Tibial nerve (tissue), 4 donors: Measurements from ENCODE around the gene GPC6. TPM values are rescaled to one million over a fixed set of nuclear protein-coding genes. Genes with fewer than 3 reads are reported as not detected.

Experiments
- DNase-seq, 2 donors: peaks; one replicate each; pipeline ENCODE4 v3.0.0-alpha.2; 2019; ENCODE audit warnings: low spot score in 2 of 2
- H3K27ac ChIP-seq, 4 donors: fragments of 200-600 bp; sonication (generic) in 3 of 4; one replicate each; pipeline ENCODE4 v1.5.1; 2017 to 2019; ENCODE audit warnings: mild to moderate bottlenecking in 1 of 4
- H3K27me3 ChIP-seq, 2 donors: fragments of 200-600 bp; sonication (generic) in 1 of 2; one replicate each; pipeline versions ENCODE4 v1.5.1 to v1.6.0; 2017 to 2019
- H3K36me3 ChIP-seq, 3 donors: fragments of 200-600 bp; sonication (generic); one replicate each; pipeline ENCODE4 v1.5.1; 2018 to 2019
- H3K4me1 ChIP-seq, 4 donors: fragments of 200-600 bp; sonication (generic) in 3 of 4; one replicate each; pipeline ENCODE4 v1.5.1; 2017 to 2019
- H3K4me3 ChIP-seq, 4 donors: fragments of 200-600 bp; sonication (generic) in 3 of 4; one replicate each; pipeline ENCODE4 v1.5.1; 2017 to 2019; ENCODE audit warnings: mild to moderate bottlenecking in 1 of 4, moderate library complexity in 1 of 4
- H3K9me3 ChIP-seq, 4 donors: fragments of 200-600 bp; sonication (generic) in 3 of 4; one replicate each; pipeline ENCODE4 v1.5.1; 2017 to 2019
- CTCF ChIP-seq, 5 experiments: fragments of 200-600 bp in 3 of 5; fragments of 450-650 bp in 2 of 5; sonication (generic) in 3 of 5; IDR thresholded peaks; one replicate each; pipeline ENCODE4 v1.5.1; 2016 to 2019; ENCODE audit warnings: antibody characterized with exemption in 5 of 5, mild to moderate bottlenecking in 3 of 5, moderate library complexity in 2 of 5
- EP300 ChIP-seq, 2 donors: sonication (generic); formaldehyde crosslinking; IDR thresholded peaks; one replicate each; pipeline ENCODE4 v1.6.1; 2017; ENCODE audit warnings: antibody characterized with exemption in 2 of 2, mild to moderate bottlenecking in 1 of 2
- POLR2A ChIP-seq, 2 donors: fragments of 450-650 bp; IDR thresholded peaks; one replicate each; pipeline ENCODE4 v1.6.1; 2017; ENCODE audit warnings: antibody characterized with exemption in 2 of 2, mild to moderate bottlenecking in 2 of 2, moderate library complexity in 2 of 2
- WGBS, 2 donors: methylation state at CpG; one replicate each; pipeline ENCODE4 v1.1.5; 2018; 5-methylcytosine and 5-hydroxymethylcytosine counted together
- total RNA-seq, 4 donors: library from RNA; depleted of rRNA; stranded (reverse); fragments of >200 nt; gene quantifications; one replicate each; pipeline ENCODE4 v1.1.0, GENCODE V29; 2016

Gene GPC6
- total RNA-seq, 4 donors from 2014 or later = 21.9 to 39.5 (median 29.8) TPM

DNA sequence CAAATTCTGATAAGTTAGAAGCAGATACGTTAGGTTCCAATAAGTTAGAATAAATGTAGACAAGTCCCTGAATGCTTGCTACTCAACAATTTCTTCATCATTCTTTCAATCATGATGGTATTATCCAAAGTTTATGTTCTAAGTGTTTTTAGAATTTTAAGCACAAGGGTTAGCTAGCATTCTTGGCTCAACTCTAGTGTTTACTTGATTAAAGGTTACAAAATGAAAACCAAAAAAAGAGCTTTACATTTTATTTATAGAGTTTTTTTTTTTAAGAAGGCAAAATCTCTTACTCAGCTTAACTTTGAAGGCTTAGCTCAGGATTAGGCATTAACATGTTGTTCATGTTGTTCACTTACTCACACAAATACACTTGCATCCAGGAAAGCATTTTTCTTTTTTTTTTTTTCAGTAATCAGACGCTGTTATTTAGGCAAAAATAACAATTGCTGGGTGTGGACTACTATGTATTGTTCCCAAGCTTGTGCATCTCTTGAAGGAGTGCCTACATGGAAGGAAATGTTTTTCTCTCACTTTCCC lies 832.3 kb downstream of the GPC6 start:
- no peak for DNase-seq
- WGBS, 2 donors = 65 to 66% methylated on average over 2 of the region's 2 CpGs
- no peaks in the 10 kb centered on the region for H3K27me3 ChIP-seq
- H3K4me1 ChIP-seq = peaks cover 0 to 3% (median 0%) of the 10 kb centered on the region in 4 donors
- H3K9me3 ChIP-seq = no peaks in the 10 kb centered on the region
- no peak overlapping the region for H3K27ac ChIP-seq
- H3K4me3 ChIP-seq = no peak overlapping the region
- TF ChIP-seq POLR2A (IDR thresholded peaks at IDR 0.05) = no peak
- no peak for TF ChIP-seq EP300 (IDR thresholded peaks at IDR 0.05)
- no peak for TF ChIP-seq CTCF (IDR thresholded peaks at IDR 0.05)
- no peaks in the 10 kb centered on the region for H3K36me3 ChIP-seq

DNA sequence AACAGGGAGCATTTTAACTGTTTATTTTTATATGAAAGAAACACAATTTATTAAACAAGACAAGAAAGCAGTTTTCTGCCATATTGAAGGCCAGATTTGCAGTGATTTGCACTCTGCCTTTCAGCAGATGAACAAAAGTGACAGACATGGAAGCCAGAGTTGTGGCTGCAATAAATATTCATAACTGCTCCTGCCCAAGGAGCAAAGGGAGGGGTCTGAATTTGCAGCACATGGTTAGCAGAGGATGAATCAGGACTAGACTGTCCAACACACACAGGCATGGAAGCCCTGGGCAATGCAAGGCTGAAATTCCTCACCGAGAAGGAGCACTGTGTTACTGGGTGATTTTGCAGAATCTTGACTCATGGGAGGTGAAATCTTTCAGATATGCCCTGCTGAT lies 834.7 kb downstream of the GPC6 start:
- DNase-seq = no peak
- no peak overlapping the region for H3K27ac ChIP-seq
- H3K4me3 ChIP-seq = no peak overlapping the region
- TF ChIP-seq EP300 (IDR thresholded peaks at IDR 0.05) (no peak), CTCF (IDR thresholded peaks at IDR 0.05) (no peak), POLR2A (IDR thresholded peaks at IDR 0.05) (no peak)
- H3K36me3 ChIP-seq = no peaks in the 10 kb centered on the region
- no peaks in the 10 kb centered on the region for H3K27me3 ChIP-seq
- 47 to 52% methylated on average over 1 of the region's 1 CpG for WGBS, 2 donors
- peaks cover 0 to 3% (median 0%) of the 10 kb centered on the region in 4 donors for H3K4me1 ChIP-seq
- H3K9me3 ChIP-seq = no peaks in the 10 kb centered on the region

DNA sequence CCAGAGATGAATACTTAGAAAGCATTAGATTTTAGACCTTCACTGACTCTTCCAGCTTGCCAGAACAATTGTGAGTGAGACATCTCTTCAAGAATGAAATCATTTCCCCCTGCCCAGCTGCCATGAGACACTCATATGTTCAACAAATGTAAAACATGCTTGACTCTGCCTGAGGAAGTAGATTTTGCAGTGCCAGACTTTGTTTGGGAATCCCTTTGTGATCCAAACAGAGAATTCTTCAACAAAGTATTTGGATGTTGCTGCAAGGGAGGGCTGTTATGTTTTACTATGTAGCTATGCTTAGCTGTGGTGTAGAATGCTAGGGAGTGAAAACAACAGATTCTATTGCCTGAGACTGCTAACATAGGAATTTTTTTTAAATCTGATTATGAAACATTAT lies 836.5 kb downstream of the GPC6 start:
- peaks cover 0 to 3% (median 0%) of the 10 kb centered on the region in 4 donors for H3K4me1 ChIP-seq
- no peak for TF ChIP-seq POLR2A (IDR thresholded peaks at IDR 0.05)
- TF ChIP-seq EP300 (IDR thresholded peaks at IDR 0.05) = no peak
- no peak for TF ChIP-seq CTCF (IDR thresholded peaks at IDR 0.05)
- H3K9me3 ChIP-seq = no peaks in the 10 kb centered on the region
- DNase-seq = no peak
- no peak overlapping the region for H3K27ac ChIP-seq
- no peak overlapping the region for H3K4me3 ChIP-seq
- H3K27me3 ChIP-seq = no peaks in the 10 kb centered on the region
- H3K36me3 ChIP-seq = no peaks in the 10 kb centered on the region

DNA sequence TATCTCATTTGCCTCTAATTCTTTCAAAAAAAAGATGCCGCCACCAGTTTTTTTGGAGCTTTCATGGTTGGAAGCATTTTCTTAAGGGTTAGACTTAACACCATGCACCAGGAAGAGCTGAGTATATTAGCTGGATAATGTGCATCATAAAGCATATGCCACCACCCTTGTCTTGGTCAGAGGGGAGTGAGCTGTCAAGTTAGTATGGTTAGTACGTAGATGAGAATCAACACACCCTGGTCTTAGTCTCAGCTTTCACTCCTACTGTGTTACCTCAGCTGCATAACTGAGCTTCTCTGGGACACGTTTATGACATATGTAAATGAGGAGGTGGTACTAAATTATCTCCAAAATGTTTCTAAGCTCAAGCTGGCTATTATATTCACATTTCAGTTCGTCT lies 837.2 kb downstream of the GPC6 start:
- H3K27ac ChIP-seq = no peak overlapping the region
- H3K4me3 ChIP-seq = no peak overlapping the region
- peaks cover 0 to 3% (median 0%) of the 10 kb centered on the region in 4 donors for H3K4me1 ChIP-seq
- H3K9me3 ChIP-seq = no peaks in the 10 kb centered on the region
- TF ChIP-seq CTCF (IDR thresholded peaks at IDR 0.05) (no peak), POLR2A (IDR thresholded peaks at IDR 0.05) (no peak), EP300 (IDR thresholded peaks at IDR 0.05) (no peak)
- H3K27me3 ChIP-seq = no peaks in the 10 kb centered on the region
- WGBS, 2 donors = 85 to 86% methylated on average over 4 of the region's 4 CpGs
- DNase-seq = no peak
- no peaks in the 10 kb centered on the region for H3K36me3 ChIP-seq

GRCh38 chr13:94065741-94066140 lies 839.1 kb downstream of the GPC6 start:
- Histone ChIP-seq H3K4me1 (peaks cover 0 to 3% (median 0%) of the 10 kb centered on the region in 4 donors), H3K4me3 (no peak overlapping the region), H3K27me3 (no peaks in the 10 kb centered on the region), H3K36me3 (no peaks in the 10 kb centered on the region), H3K27ac (no peak overlapping the region), H3K9me3 (no peaks in the 10 kb centered on the region)
- no peak for TF ChIP-seq CTCF (IDR thresholded peaks at IDR 0.05)
- TF ChIP-seq EP300 (IDR thresholded peaks at IDR 0.05) = no peak
- TF ChIP-seq POLR2A (IDR thresholded peaks at IDR 0.05) = no peak
- WGBS, 2 donors = 96 to 100% methylated on average over 1 of the region's 1 CpG
- DNase-seq = no peak
